IMR-90 (cell line): Measurements from ENCODE around the gene RNF146.

Experiments used
- CEBPB ChIP-seq: IDR thresholded peaks from 2 replicates; pipeline ENCODE4 v1.6.1; 2012; ENCODE audit warnings: low read depth, low read length, improper control_type of control experiment
- MAZ ChIP-seq: IDR thresholded peaks from 2 replicates; pipeline ENCODE4 v1.6.1; 2012; ENCODE audit warnings: low read depth, mild to moderate bottlenecking, low read length, improper control_type of control experiment, moderate library complexity, borderline replicate concordance
- MXI1 ChIP-seq: IDR thresholded peaks from 2 replicates; pipeline ENCODE4 v1.6.1; 2012; ENCODE audit warnings: low read depth, mild to moderate bottlenecking, low read length, moderate library complexity, borderline replicate concordance
- NFE2L2 ChIP-seq: fragments of 150-350 bp; IDR thresholded peaks from 2 replicates; pipeline ENCODE4 v1.6.1; 2016; ENCODE audit warnings: low read depth, mild to moderate bottlenecking, low read length
- POLR2A ChIP-seq: IDR thresholded peaks from 2 replicates; pipeline ENCODE4 v1.6.1; 2012; ENCODE audit warnings: mild to moderate bottlenecking, low read depth, low read length
- RAD21 ChIP-seq: IDR thresholded peaks from 2 replicates; pipeline ENCODE4 v1.6.1; 2012; ENCODE audit warnings: low read length, improper control_type of control experiment
- RFX5 ChIP-seq: IDR thresholded peaks from 2 replicates; pipeline ENCODE4 v1.8.0; 2012; ENCODE audit warnings: low read depth, mild to moderate bottlenecking, low read length, moderate library complexity
- SMC3 ChIP-seq: fragments of 150-350 bp; IDR thresholded peaks from 2 replicates; pipeline ENCODE4 v1.6.1; 2016; ENCODE audit warnings: low read depth, mild to moderate bottlenecking, antibody characterized with exemption, low read length, moderate library complexity
- TF ChIP-seq, protein P1 (sequence below): conservative IDR thresholded peaks from 2 replicates; pipeline ENCODE4 v1.5.1; 2012; ENCODE audit warnings: mild to moderate bottlenecking, low read depth, low read length, improper control_type of control experiment

DNA sequence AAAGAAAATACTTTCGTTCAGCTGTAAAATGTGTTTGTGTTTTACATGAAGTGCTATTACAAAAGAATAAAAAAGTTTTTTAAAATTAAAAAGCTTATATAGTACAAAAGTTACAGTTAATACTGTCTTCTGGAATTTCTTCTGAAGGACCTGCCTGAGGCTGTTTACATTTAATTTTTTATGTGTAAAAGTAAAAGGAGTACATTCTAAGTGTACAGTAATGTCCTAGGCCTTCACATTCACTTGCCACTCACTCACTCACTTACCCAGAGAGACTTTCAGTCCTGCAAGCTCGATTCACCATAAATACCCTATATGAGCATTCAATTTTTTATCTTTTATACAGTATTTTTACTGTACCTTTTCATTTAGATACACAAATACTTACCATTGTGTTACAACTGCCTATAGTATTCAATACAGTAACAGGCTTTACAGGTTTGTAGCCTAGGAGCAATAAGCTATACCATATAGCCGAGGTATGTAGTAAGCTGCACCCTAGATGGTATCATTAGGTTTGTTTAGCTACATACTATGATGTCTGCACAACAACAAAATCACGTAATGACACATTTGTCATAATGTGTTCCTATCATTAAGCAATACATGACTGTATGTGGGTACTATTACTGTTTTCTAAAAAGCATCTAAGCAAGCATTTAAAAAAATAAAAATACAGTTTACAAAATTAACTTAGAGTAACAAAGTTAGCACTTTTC, 33.0 kb downstream of the RNF146 start:
- TF ChIP-seq, protein P1, sequence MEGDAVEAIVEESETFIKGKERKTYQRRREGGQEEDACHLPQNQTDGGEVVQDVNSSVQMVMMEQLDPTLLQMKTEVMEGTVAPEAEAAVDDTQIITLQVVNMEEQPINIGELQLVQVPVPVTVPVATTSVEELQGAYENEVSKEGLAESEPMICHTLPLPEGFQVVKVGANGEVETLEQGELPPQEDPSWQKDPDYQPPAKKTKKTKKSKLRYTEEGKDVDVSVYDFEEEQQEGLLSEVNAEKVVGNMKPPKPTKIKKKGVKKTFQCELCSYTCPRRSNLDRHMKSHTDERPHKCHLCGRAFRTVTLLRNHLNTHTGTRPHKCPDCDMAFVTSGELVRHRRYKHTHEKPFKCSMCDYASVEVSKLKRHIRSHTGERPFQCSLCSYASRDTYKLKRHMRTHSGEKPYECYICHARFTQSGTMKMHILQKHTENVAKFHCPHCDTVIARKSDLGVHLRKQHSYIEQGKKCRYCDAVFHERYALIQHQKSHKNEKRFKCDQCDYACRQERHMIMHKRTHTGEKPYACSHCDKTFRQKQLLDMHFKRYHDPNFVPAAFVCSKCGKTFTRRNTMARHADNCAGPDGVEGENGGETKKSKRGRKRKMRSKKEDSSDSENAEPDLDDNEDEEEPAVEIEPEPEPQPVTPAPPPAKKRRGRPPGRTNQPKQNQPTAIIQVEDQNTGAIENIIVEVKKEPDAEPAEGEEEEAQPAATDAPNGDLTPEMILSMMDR = no peak
- TF ChIP-seq NFE2L2 (no peak), MAZ (no peak), POLR2A (no peak), RFX5 (no peak), MXI1 (no peak), RAD21 (no peak), CEBPB (peak; percentile 67), SMC3 (no peak)
